AG04450 (cell line): ENCODE data around the gene NEURL4. TPM values are rescaled to one million over a fixed set of nuclear protein-coding genes. Genes with fewer than 3 reads are reported as not detected.
A peak's percentile ranks its signal among the peaks of the same experiment; 100 is the strongest.

Experiments used
- CTCF ChIA-PET: fragments of 300-600, 350-600 bp; formaldehyde crosslinking; extraction: SDS; loops from one replicate; lab custom pipeline; 2022; ENCODE audit warnings: antibody characterized with exemption, inconsistent platforms; lab: Charles Lee
- POLR2A ChIA-PET: fragments of 350-600 bp; formaldehyde crosslinking; extraction: SDS; loops from one replicate; lab custom pipeline; 2021; ENCODE audit warnings: antibody characterized with exemption, inconsistent platforms; lab: Yijun Ruan, JAX
- DNase-seq: peaks from one replicate; pipeline ENCODE4 v3.0.0-alpha.2; 2011; ENCODE audit warnings: low read depth, low spot score
- H3K27ac ChIP-seq: one replicate; pipeline ENCODE4 v1.5.1; 2012; ENCODE audit warnings: low read depth, low read length, control low read depth
- H3K27me3 ChIP-seq: one replicate; pipeline ENCODE4 v1.6.0; 2012; ENCODE audit warnings: low read length; ENCODE audit not compliant: control insufficient read depth, insufficient read depth
- H3K4me3 ChIP-seq: 2 replicates; pipeline ENCODE4 v1.5.1; 2011; ENCODE audit warnings: mild to moderate bottlenecking, low read depth, low read length, control low read depth
- H3K9me3 ChIP-seq: 2 replicates; pipeline ENCODE4 v1.5.1; 2012; ENCODE audit warnings: low read length; ENCODE audit not compliant: control insufficient read depth, insufficient read depth
- polyA plus RNA-seq: library from polyadenylated mRNA; depleted of rRNA; stranded (reverse); fragments of >200 nt; gene quantifications from 2 replicates; pipeline ENCODE4 v1.2.3, GENCODE V29; 2011
- TF ChIP-seq, protein P1 (sequence below): IDR thresholded peaks from 2 replicates; pipeline ENCODE4 v1.5.1; 2011; ENCODE audit warnings: low read depth, low read length, control low read depth, inconsistent platforms

The NEURL4 gene
- polyA plus RNA-seq, 1 experiment, result 7.3 TPM

DNA sequence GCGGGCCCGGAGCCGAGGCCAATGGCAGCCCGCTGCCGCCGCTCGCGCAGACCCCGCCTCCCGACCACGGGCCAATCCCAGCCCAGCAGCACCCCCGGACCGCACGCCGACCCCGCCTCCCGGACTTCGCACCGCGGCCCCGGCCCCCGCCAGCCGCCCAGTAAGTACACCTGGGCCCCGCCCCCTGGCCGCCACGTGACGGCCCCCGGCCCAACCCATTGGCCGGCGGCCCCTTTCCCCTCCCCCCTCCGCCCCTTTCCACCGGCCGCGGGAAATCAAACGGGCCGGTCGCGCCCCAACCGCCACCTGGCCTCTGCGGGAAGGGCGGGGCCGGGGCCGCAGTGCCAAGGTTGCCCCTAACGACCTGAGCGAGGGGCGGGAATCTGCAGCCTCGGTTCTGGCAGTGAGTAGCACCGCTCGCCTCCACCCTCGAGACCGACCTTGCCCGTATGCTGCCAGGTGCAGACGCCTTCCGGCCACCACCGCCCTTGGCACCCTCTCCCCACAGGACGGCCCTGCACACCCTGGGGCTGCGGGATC, 34.5 kb downstream of the NEURL4 start, which contains the start of gene YBX2:
Gene YBX2 (minus strand): TSS at position 26 of the 540 bp plus-strand sequence. CDS start 139 bp downstream, outside the sequence.
- DNase-seq, result no peak
- H3K27me3 ChIP-seq, result peaks cover 41% of the 10 kb centered on the region

DNA sequence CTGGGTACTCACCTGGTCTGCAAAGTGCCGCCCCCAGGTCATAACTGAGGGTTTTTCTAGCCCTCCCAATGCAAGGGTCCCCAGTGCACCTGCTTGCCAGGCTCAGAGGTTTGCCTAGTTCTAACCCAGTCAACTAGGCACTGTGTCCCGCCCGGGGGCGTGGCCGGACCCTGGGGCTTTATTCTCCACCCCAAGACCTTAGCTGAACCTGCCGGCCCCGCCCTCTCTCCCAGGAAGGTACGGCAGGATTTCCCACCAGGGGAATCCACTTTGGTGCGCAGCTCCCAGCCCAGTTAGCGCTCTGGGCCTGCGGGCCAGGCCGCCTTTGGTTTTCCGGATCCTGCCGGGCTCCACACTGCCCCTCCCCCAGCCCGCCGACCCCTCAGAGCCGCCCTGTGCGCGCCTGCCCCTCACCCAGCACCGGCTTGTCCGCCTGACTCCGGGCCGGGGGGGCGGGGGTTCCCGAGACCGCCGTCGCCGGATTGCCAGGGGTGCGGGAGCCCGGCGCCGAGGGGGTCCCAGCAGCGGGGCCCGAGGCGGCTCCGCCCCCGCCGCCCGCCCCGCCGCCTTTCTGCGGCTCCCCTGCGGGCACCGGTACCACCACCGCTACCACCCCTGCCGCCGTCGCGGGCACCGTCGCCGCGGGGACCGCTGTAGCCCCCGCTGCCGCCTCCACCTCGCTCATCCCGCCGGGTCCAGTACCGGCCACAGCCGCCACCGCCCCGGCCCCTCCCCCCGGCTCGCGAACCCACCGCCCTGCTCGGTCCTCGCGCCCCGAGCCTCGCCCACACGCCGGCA, 35.1 kb downstream of the NEURL4 start:
- ChIA-PET CTCF (no interaction called here), POLR2A (no interaction called here)
- Histone ChIP-seq H3K27ac (no peak overlapping the region), H3K27me3 (peaks cover 47% of the 10 kb centered on the region), H3K9me3 (peaks cover 4% of the 10 kb centered on the region; the same call in 1 of the 2 replicates), H3K4me3 (no peak overlapping the region; the same call in 1 of the 2 replicates)
- DNase-seq, result no peak
- TF ChIP-seq, protein P1, sequence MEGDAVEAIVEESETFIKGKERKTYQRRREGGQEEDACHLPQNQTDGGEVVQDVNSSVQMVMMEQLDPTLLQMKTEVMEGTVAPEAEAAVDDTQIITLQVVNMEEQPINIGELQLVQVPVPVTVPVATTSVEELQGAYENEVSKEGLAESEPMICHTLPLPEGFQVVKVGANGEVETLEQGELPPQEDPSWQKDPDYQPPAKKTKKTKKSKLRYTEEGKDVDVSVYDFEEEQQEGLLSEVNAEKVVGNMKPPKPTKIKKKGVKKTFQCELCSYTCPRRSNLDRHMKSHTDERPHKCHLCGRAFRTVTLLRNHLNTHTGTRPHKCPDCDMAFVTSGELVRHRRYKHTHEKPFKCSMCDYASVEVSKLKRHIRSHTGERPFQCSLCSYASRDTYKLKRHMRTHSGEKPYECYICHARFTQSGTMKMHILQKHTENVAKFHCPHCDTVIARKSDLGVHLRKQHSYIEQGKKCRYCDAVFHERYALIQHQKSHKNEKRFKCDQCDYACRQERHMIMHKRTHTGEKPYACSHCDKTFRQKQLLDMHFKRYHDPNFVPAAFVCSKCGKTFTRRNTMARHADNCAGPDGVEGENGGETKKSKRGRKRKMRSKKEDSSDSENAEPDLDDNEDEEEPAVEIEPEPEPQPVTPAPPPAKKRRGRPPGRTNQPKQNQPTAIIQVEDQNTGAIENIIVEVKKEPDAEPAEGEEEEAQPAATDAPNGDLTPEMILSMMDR, result no peak

More for the DNA sequence above, 34.5 kb downstream of the NEURL4 start, which contains the start of gene YBX2:
- ChIA-PET POLR2A (no interaction called here), CTCF (no interaction called here)
- peaks cover 4% of the 10 kb centered on the region; the same call in 1 of the 2 replicates for H3K9me3 ChIP-seq
- H3K4me3 ChIP-seq, result peak within 1 kb of the TSS; percentile 7; the same call in 1 of the 2 replicates
- H3K27ac ChIP-seq, result no peak within 1 kb of the TSS
- TF ChIP-seq, protein P1, result no peak

DNA sequence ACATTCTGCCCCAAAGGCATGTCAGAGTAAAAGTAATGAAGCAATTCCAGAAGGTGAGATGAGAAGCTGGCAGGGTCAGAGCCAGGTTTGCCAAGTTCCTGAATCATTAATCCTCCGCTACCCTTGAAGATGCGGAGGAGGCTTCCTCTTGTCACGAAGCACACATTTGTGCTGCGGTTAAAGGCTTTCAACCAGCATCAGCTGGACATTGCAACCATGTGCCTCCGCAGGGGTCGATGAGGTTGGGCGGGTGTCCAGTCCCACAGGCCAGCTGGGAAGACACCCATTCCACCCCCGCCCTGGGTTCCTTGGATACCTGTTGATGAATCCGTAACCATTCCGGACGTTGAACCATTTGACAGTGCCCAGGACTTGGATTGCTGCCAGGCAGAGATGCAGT, 36.0 kb downstream of the NEURL4 start:
- Histone ChIP-seq H3K4me3 (no peak overlapping the region), H3K27me3 (peaks cover 53% of the 10 kb centered on the region), H3K9me3 (peaks cover 4% of the 10 kb centered on the region; the same call in 1 of the 2 replicates), H3K27ac (no peak overlapping the region)
- TF ChIP-seq, protein P1, result no peak
- ChIA-PET POLR2A (no interaction called here), CTCF (interaction anchor here (0.7 kb wide), 1 partner anchor 11 kb away, joined by 3 read pairs; no protein-coding TSS in a partner anchor)
- DNase-seq, result no peak

DNA sequence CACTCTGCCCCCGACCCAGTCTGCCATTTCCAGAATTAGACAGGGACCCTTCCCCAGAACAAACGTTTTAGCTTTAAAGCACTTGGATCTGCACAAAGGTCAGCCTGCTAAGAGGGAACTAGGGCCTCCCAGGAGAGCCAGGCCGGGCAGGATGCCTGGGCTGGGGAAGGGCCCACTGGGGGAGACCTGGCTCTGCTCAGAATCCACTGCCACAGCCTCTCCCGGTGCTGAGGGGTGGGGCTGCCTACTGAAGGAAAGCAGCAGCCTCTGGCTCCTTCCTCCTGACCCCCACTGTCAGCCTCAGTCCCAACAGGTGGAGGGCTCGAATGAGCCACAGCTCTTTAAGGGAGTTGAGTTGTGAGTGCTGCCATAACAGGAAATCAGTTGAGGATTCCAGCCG, 36.4 kb downstream of the NEURL4 start:
- TF ChIP-seq, protein P1, result no peak
- DNase-seq, result no peak
- CTCF ChIA-PET, result interaction anchor here (0.6 to 0.7 kb wide), 2 partner anchors 10 to 61 kb away, joined by 3 to 6 read pairs; no protein-coding TSS in a partner anchor
- Histone ChIP-seq H3K27me3 (peaks cover 57% of the 10 kb centered on the region), H3K27ac (no peak overlapping the region), H3K9me3 (peaks cover 4% of the 10 kb centered on the region; the same call in 1 of the 2 replicates), H3K4me3 (no peak overlapping the region)
- POLR2A ChIA-PET, result interaction anchor here (0.5 kb wide), 1 partner anchor 358 kb away, joined by 3 read pairs; the partner anchor contains the start of gene ATP1B2
